ENCODE measurements around the gene UBTD1.

GRCh38 chr10:97540669-97541500 is 42.2 kb downstream of the UBTD1 start:
- TF ChIP-seq CTCF (IDR thresholded peaks at IDR 0.05; ENCODE audit: poor library complexity, severe bottlenecking) (no peak), POLR2AphosphoS5 (IDR thresholded peaks at IDR 0.05) (no peak), EZH2 (IDR thresholded peaks at IDR 0.05; ENCODE audit: borderline replicate concordance, insufficient read depth, low read length, poor library complexity, severe bottlenecking) (no peak), MXI1 (conservative IDR thresholded peaks at IDR 0.05; ENCODE audit: poor library complexity, severe bottlenecking) (no peak), EP300 (conservative IDR thresholded peaks at IDR 0.05; ENCODE audit: poor library complexity, severe bottlenecking) (no peak), RAD21 (conservative IDR thresholded peaks at IDR 0.05) (no peak), TAF1 (IDR thresholded peaks at IDR 0.05; ENCODE audit: low read depth) (no peak)
- TF ChIP-seq, protein P1, sequence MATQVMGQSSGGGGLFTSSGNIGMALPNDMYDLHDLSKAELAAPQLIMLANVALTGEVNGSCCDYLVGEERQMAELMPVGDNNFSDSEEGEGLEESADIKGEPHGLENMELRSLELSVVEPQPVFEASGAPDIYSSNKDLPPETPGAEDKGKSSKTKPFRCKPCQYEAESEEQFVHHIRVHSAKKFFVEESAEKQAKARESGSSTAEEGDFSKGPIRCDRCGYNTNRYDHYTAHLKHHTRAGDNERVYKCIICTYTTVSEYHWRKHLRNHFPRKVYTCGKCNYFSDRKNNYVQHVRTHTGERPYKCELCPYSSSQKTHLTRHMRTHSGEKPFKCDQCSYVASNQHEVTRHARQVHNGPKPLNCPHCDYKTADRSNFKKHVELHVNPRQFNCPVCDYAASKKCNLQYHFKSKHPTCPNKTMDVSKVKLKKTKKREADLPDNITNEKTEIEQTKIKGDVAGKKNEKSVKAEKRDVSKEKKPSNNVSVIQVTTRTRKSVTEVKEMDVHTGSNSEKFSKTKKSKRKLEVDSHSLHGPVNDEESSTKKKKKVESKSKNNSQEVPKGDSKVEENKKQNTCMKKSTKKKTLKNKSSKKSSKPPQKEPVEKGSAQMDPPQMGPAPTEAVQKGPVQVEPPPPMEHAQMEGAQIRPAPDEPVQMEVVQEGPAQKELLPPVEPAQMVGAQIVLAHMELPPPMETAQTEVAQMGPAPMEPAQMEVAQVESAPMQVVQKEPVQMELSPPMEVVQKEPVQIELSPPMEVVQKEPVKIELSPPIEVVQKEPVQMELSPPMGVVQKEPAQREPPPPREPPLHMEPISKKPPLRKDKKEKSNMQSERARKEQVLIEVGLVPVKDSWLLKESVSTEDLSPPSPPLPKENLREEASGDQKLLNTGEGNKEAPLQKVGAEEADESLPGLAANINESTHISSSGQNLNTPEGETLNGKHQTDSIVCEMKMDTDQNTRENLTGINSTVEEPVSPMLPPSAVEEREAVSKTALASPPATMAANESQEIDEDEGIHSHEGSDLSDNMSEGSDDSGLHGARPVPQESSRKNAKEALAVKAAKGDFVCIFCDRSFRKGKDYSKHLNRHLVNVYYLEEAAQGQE (IDR thresholded peaks at IDR 0.05; ENCODE audit: borderline replicate concordance) = no peak

Data from neural cell (in vitro differentiated cells).